PC-3 (cell line): ENCODE results near the gene MYEOV. TPM values are rescaled to one million over a fixed set of nuclear protein-coding genes. Genes with fewer than 3 reads are reported as not detected.

ENCODE experiments used
- ATAC-seq: fragments of 200-7000 bp; cut with Tn5 transposase; 2 replicates; pipeline ENCODE4 v1.9.1; 2020; ENCODE audit warnings: mild to moderate bottlenecking, moderate library complexity
- BruUV-seq: library from RNA; stranded (reverse); fragments of 400-500 nt; replicated peaks from 2 replicates; lab custom pipeline; 2021; lab: Mats Ljungman, UMichigan
- CTCF ChIA-PET: fragments of 300-600 bp; sonication (Branson Sonifier 250); formaldehyde crosslinking; loops from one replicate; lab custom pipeline; 2022; ENCODE audit warnings: antibody characterized with exemption; lab: Charles Lee
- POLR2A ChIA-PET: fragments of 300-600 bp; sonication (Branson Sonifier 250); formaldehyde crosslinking; loops from one replicate; lab custom pipeline; 2022; ENCODE audit warnings: antibody characterized with exemption; ENCODE audit not compliant: unreplicated experiment; lab: Charles Lee
- DNase-seq: peaks from one replicate; pipeline ENCODE4 v3.0.0-alpha.2; 2015
- H2AFZ ChIP-seq: fragments of 300-600 bp; sonication (generic); 2 replicates; pipeline ENCODE4 v1.6.0; 2016; ENCODE audit warnings: antibody characterized with exemption, low read length
- H3F3A ChIP-seq: fragments of 300-600 bp; sonication (generic); one replicate; pipeline ENCODE4 v1.6.0; 2017; ENCODE audit warnings: antibody characterized with exemption, low read length, control low read depth, mild to moderate bottlenecking; ENCODE audit not compliant: unreplicated experiment
- H3K27ac ChIP-seq: fragments of 300-600 bp; sonication (generic); 2 replicates; pipeline ENCODE4 v1.5.1; 2016; ENCODE audit warnings: mild to moderate bottlenecking, low read length
- H3K27me3 ChIP-seq: fragments of 300-600 bp; sonication (generic); 2 replicates; pipeline ENCODE4 v1.6.1; 2016; ENCODE audit warnings: low read length, mixed read lengths
- H3K36me3 ChIP-seq: fragments of 300-600 bp; sonication (generic); 2 replicates; pipeline ENCODE4 v1.6.1; 2016; ENCODE audit warnings: low read depth, mixed run types, low read length, mixed read lengths
- H3K4me1 ChIP-seq: fragments of 300-600 bp; sonication (generic); 2 replicates; pipeline ENCODE4 v1.5.1; 2016; ENCODE audit warnings: low read length; ENCODE audit not compliant: insufficient read depth
- H3K4me2 ChIP-seq: fragments of 300-600 bp; sonication (generic); 2 replicates; pipeline ENCODE4 v1.6.0; 2016; ENCODE audit warnings: low read length
- H3K4me3 ChIP-seq: fragments of 300-600 bp; sonication (generic); 2 replicates; pipeline ENCODE4 v1.5.1; 2016; ENCODE audit warnings: mild to moderate bottlenecking, low read length, mixed read lengths
- H3K79me2 ChIP-seq: fragments of 300-600 bp; sonication (generic); 2 replicates; pipeline ENCODE4 v1.6.1; 2017; ENCODE audit warnings: low read length, mixed read lengths
- H3K9ac ChIP-seq: fragments of 300-600 bp; sonication (generic); 2 replicates; pipeline ENCODE4 v1.6.0; 2016; ENCODE audit warnings: mild to moderate bottlenecking, low read length
- H3K9me2 ChIP-seq: fragments of 300-600 bp; sonication (generic); replicated peaks from 2 replicates; pipeline ENCODE4 v1.6.1; 2016; ENCODE audit warnings: mixed run types, low read length, mixed read lengths
- H3K9me3 ChIP-seq: fragments of 300-600 bp; sonication (generic); 2 replicates; pipeline ENCODE4 v1.6.1; 2016; ENCODE audit warnings: low read length, mixed read lengths
- H4K20me1 ChIP-seq: fragments of 300-600 bp; sonication (generic); 2 replicates; pipeline ENCODE4 v1.6.1; 2016; ENCODE audit warnings: low read length, mixed read lengths
- CTCF ChIP-seq: fragments of 300-600 bp; sonication (generic); conservative IDR thresholded peaks from 2 replicates; pipeline ENCODE4 v1.5.1; 2017; ENCODE audit warnings: antibody characterized with exemption, low read depth, mild to moderate bottlenecking, low read length
- EZH2 ChIP-seq: fragments of 300-600 bp; sonication (generic); IDR thresholded peaks from one replicate; pipeline ENCODE4 v1.6.1; 2017; ENCODE audit warnings: antibody characterized with exemption, mild to moderate bottlenecking, low read length; ENCODE audit not compliant: unreplicated experiment
- EZH2phosphoT487 ChIP-seq: fragments of 300-600 bp; sonication (generic); IDR thresholded peaks from 2 replicates; pipeline ENCODE4 v1.6.1; 2018; ENCODE audit warnings: mild to moderate bottlenecking, antibody characterized with exemption, low read length, borderline replicate concordance
- intact Hi-C: fragments of 100-400 bp; cut with micrococcal nuclease; formaldehyde crosslinking; loops from 2 replicates; pipeline ENCODE4 v1.9.0; 2023
- total RNA-seq: library from RNA; depleted of rRNA; stranded (reverse); fragments of >200 nt; gene quantifications from 2 replicates; pipeline ENCODE4 v1.2.3, GENCODE V29; 2014

Gene MYEOV
- total RNA-seq, 1 experiment from 2014 or later, result 59.0 TPM

- TF ChIP-seq EZH2 (no peak), CTCF (no peak), EZH2phosphoT487 (no peak)
- ATAC-seq (no peak), DNase-seq (no peak)
- Histone ChIP-seq H3K4me1 (peaks cover 2% of the 10 kb centered on the region), H3K4me2 (no peak overlapping the region), H3K79me2 (peaks cover 85% of the 10 kb centered on the region), H3K9me3 (no peaks in the 10 kb centered on the region), H3K36me3 (peaks cover 5% of the 10 kb centered on the region), H4K20me1 (no peaks in the 10 kb centered on the region), H3K9me2 (no peaks in the 10 kb centered on the region), H3F3A (no peaks in the 10 kb centered on the region), H3K27me3 (no peaks in the 10 kb centered on the region), H3K9ac (no peak overlapping the region), H3K4me3 (no peak overlapping the region), H3K27ac (no peak overlapping the region), H2AFZ (no peak overlapping the region)
- intact Hi-C loops, result no loop called here
- ChIA-PET CTCF (no interaction called here), POLR2A (no interaction called here)
- no TSS peak for BruUV-seq
These were observed 14.0 kb downstream of the MYEOV start for GRCh38 chr11:69307871-69308431.

- BruUV-seq, result no TSS peak
- Histone ChIP-seq H3F3A (no peaks in the 10 kb centered on the region), H3K4me3 (no peak overlapping the region), H3K4me1 (no peaks in the 10 kb centered on the region; the same call in 1 of the 2 replicates), H3K27ac (no peak overlapping the region), H3K4me2 (no peak overlapping the region), H3K9ac (no peak overlapping the region), H2AFZ (no peak overlapping the region), H4K20me1 (no peaks in the 10 kb centered on the region), H3K36me3 (peaks cover 5% of the 10 kb centered on the region), H3K9me2 (no peaks in the 10 kb centered on the region), H3K79me2 (peaks cover 83% of the 10 kb centered on the region), H3K27me3 (no peaks in the 10 kb centered on the region), H3K9me3 (no peaks in the 10 kb centered on the region)
- ChIA-PET CTCF (no interaction called here), POLR2A (no interaction called here)
- no peak for TF ChIP-seq EZH2phosphoT487
- TF ChIP-seq EZH2, result no peak
- no peak for TF ChIP-seq CTCF
- intact Hi-C loops, result no loop called here
- ATAC-seq (no peak), DNase-seq (no peak)
These were observed 14.5 kb downstream of the MYEOV start for GRCh38 chr11:69308491-69308911.

GRCh38 chr11:69308936-69309615 lies 15.1 kb downstream of the MYEOV start:
- Histone ChIP-seq H3K9me3 (no peaks in the 10 kb centered on the region), H3K36me3 (peaks cover 5% of the 10 kb centered on the region), H3F3A (no peaks in the 10 kb centered on the region), H3K4me2 (no peak overlapping the region), H3K27ac (no peak overlapping the region), H3K9me2 (no peaks in the 10 kb centered on the region), H3K9ac (no peak overlapping the region), H3K4me1 (no peaks in the 10 kb centered on the region), H3K79me2 (peaks cover 79% of the 10 kb centered on the region), H3K4me3 (no peak overlapping the region), H3K27me3 (no peaks in the 10 kb centered on the region), H4K20me1 (no peaks in the 10 kb centered on the region), H2AFZ (no peak overlapping the region)
- POLR2A ChIA-PET, result no interaction called here
- TF ChIP-seq CTCF (no peak), EZH2phosphoT487 (no peak), EZH2 (no peak)
- no TSS peak for BruUV-seq
- intact Hi-C loops, result no loop called here
- ATAC-seq, result no peak
- no peak for DNase-seq
- CTCF ChIA-PET, result no interaction called here
